ENCODE results near the gene CREB3. TPM values are rescaled to one million over a fixed set of nuclear protein-coding genes. Genes with fewer than 3 reads are reported as not detected.

Gene CREB3
- total RNA-seq, 1 donor from 2014 or later = 19.4 TPM

GRCh38 chr9:35718721-35719511 is 13.6 kb upstream of the CREB3 start:
- intact Hi-C loops (cut with micrococcal nuclease) = no loop called here
- ATAC-seq (no peak), DNase-seq (no peak)

GRCh38 chr9:35719546-35719945 is 12.9 kb upstream of the CREB3 start:
- DNase-seq = no peak
- ATAC-seq = no peak
- intact Hi-C loops (cut with micrococcal nuclease) = no loop called here

GRCh38 chr9:35723426-35723825 is 9.0 kb upstream of the CREB3 start:
- no peak for DNase-seq
- intact Hi-C loops (cut with micrococcal nuclease) = no loop called here

GRCh38 chr9:35723908-35724307 is 8.6 kb upstream of the CREB3 start:
- DNase-seq = no peak
- no peak for ATAC-seq
- intact Hi-C loops (cut with micrococcal nuclease) = no loop called here

More at GRCh38 chr9:35723426-35723825, 9.0 kb upstream of the CREB3 start:
- ATAC-seq = no peak

- intact Hi-C loops (cut with micrococcal nuclease) = no loop called here
- DNase-seq (no peak), ATAC-seq (no peak)
Measured at GRCh38 chr9:35725362-35725761, 7.1 kb upstream of the CREB3 start.

GRCh38 chr9:35726931-35727330 is 5.5 kb upstream of the CREB3 start:
- intact Hi-C loops (cut with micrococcal nuclease) = no loop called here
- peak; percentile 63 for ATAC-seq
- peak; percentile 70 for DNase-seq

GRCh38 chr9:35727676-35728040 is 4.8 kb upstream of the CREB3 start:
- intact Hi-C loops (cut with micrococcal nuclease) = no loop called here
- DNase-seq = no peak
- no peak for ATAC-seq

GRCh38 chr9:35728041-35728971 is 4.2 kb upstream of the CREB3 start:
- intact Hi-C loops (cut with micrococcal nuclease) = no loop called here
- DNase-seq (peak; percentile 82), ATAC-seq (peak; percentile 47)

GRCh38 chr9:35729101-35729500 is 3.4 kb upstream of the CREB3 start:
- no peak for ATAC-seq
- intact Hi-C loops (cut with micrococcal nuclease) = no loop called here
- no peak for DNase-seq

- peak; percentile 68 for DNase-seq
- ATAC-seq = no peak
- intact Hi-C loops (cut with micrococcal nuclease) = no loop called here
Measured at GRCh38 chr9:35729700-35730485, 2.6 kb upstream of the CREB3 start.

- intact Hi-C loops (cut with micrococcal nuclease) = no loop called here
Measured at GRCh38 chr9:35730486-35730854, 2.0 kb upstream of the CREB3 start.

GRCh38 chr9:35731415-35732184 is 866 bp upstream of the CREB3 start:
- intact Hi-C loops (cut with micrococcal nuclease) = no loop called here
- DNase-seq (no peak), ATAC-seq (no peak)

More at GRCh38 chr9:35730486-35730854, 2.0 kb upstream of the CREB3 start:
- ATAC-seq (no peak), DNase-seq (no peak)

GRCh38 chr9:35732800-35733541 is 505 bp downstream of the CREB3 start:
- ATAC-seq (peak; percentile 0), DNase-seq (no peak)
- intact Hi-C loops (cut with micrococcal nuclease) = no loop called here

GRCh38 chr9:35734096-35734495 is 1.6 kb downstream of the CREB3 start:
- no peak for DNase-seq
- intact Hi-C loops (cut with micrococcal nuclease) = no loop called here
- ATAC-seq = no peak

- ATAC-seq (peak; percentile 11), DNase-seq (peak; percentile 52)
- intact Hi-C loops (cut with micrococcal nuclease) = no loop called here
Measured at GRCh38 chr9:35736201-35736633, 3.8 kb downstream of the CREB3 start.

- no peak for DNase-seq
- intact Hi-C loops (cut with micrococcal nuclease) = no loop called here
- no peak for ATAC-seq
Measured at GRCh38 chr9:35737143-35737542, 4.7 kb downstream of the CREB3 start.

- intact Hi-C loops (cut with micrococcal nuclease) = no loop called here
- ATAC-seq (no peak), DNase-seq (no peak)
Measured at GRCh38 chr9:35738186-35738585, 5.7 kb downstream of the CREB3 start.

GRCh38 chr9:35738924-35739323 is 6.5 kb downstream of the CREB3 start:
- no peak for DNase-seq
- no peak for ATAC-seq
- intact Hi-C loops (cut with micrococcal nuclease) = no loop called here

Data from left ventricle myocardium superior (tissue), 1 donor.